ENCODE measurements around the gene GPBAR1.
"Not testable (repeated sequence)": the region's sequence is repeated elsewhere in the genome, so short reads cannot be mapped to it uniquely, and the experiment has no call there.

Gene GPBAR1

GRCh38 chr2:218269900-218270720, 9.3 kb downstream of the GPBAR1 start, which contains the start of the genes AAMP and PNKD:
Gene AAMP, minus strand, starts transcription at chr2:218270137. Its CDS starts 51 bp downstream, at chr2:218270086.
Gene PNKD, plus strand, starts transcription at chr2:218270519. Its CDS starts 17 bp downstream, at chr2:218270536.
- DNase-seq (ENCODE audit: low read depth), result peak; percentile 100

- DNase-seq (ENCODE audit: low read depth), result peak; percentile 41
Measured at GRCh38 chr2:218270721-218271486, 10.1 kb downstream of the GPBAR1 start.

GRCh38 chr2:218271487-218271797, 10.6 kb downstream of the GPBAR1 start:
- DNase-seq (ENCODE audit: low read depth), result no peak

- DNase-seq (ENCODE audit: low read depth), result no peak
Measured at GRCh38 chr2:218271865-218272530, 11.2 kb downstream of the GPBAR1 start.

- peak; percentile 90 for DNase-seq (ENCODE audit: low read depth)
Measured at GRCh38 chr2:218272531-218273212, 11.9 kb downstream of the GPBAR1 start.

- DNase-seq (ENCODE audit: low read depth), result not testable (repeated sequence)
Measured at GRCh38 chr2:218273214-218273907, 12.5 kb downstream of the GPBAR1 start.

GRCh38 chr2:218273908-218274249, 13.1 kb downstream of the GPBAR1 start:
- no peak for DNase-seq (ENCODE audit: low read depth)

GRCh38 chr2:218274586-218274985, 13.8 kb downstream of the GPBAR1 start:
- no peak for DNase-seq (ENCODE audit: low read depth)

- no peak for DNase-seq (ENCODE audit: low read depth)
Measured at GRCh38 chr2:218275371-218276072, 14.7 kb downstream of the GPBAR1 start.

- DNase-seq (ENCODE audit: low read depth), result no peak
Measured at GRCh38 chr2:218276986-218277755, 16.4 kb downstream of the GPBAR1 start.

- no peak for DNase-seq (ENCODE audit: low read depth)
Measured at GRCh38 chr2:218277921-218278320, 17.1 kb downstream of the GPBAR1 start.

GRCh38 chr2:218278531-218279360, 17.9 kb downstream of the GPBAR1 start:
- DNase-seq (ENCODE audit: low read depth), result no peak

- no peak for DNase-seq (ENCODE audit: low read depth)
Measured at GRCh38 chr2:218280260-218280870, 19.6 kb downstream of the GPBAR1 start.

- DNase-seq (ENCODE audit: low read depth), result no peak
Measured at GRCh38 chr2:218281449-218281848, 20.6 kb downstream of the GPBAR1 start.

GRCh38 chr2:218282173-218282991, 21.6 kb downstream of the GPBAR1 start:
- peak; percentile 69 for DNase-seq (ENCODE audit: low read depth)

- peak; percentile 74 for DNase-seq (ENCODE audit: low read depth)
Measured at GRCh38 chr2:218284106-218284811, 23.4 kb downstream of the GPBAR1 start.

- DNase-seq (ENCODE audit: low read depth), result peak; percentile 48
Measured at GRCh38 chr2:218285604-218286003, 24.8 kb downstream of the GPBAR1 start.
